OCI-LY7 (cell line): ENCODE measurements around the gene ANO8. TPM values are rescaled to one million over a fixed set of nuclear protein-coding genes. Genes with fewer than 3 reads are reported as not detected.

Source experiments
- BruUV-seq: library from RNA; stranded (reverse); fragments of 400-500 nt; replicated peaks from 2 replicates; lab custom pipeline; 2021; lab: Mats Ljungman, UMichigan
- CTCF ChIA-PET: fragments of 300-600 bp; sonication (Branson Sonifier 250); formaldehyde crosslinking; loops from one replicate; lab custom pipeline; 2022; ENCODE audit warnings: antibody characterized with exemption; ENCODE audit not compliant: unreplicated experiment; lab: Charles Lee
- POLR2A ChIA-PET: fragments of 300-600 bp; sonication (Branson Sonifier 250); formaldehyde crosslinking; loops from one replicate; lab custom pipeline; 2022; ENCODE audit warnings: antibody characterized with exemption; lab: Charles Lee
- DNase-seq: peaks from one replicate; pipeline ENCODE4 v3.0.0-alpha.2; 2015; ENCODE audit warnings: low spot score
- H2AFZ ChIP-seq: fragments of 200-600 bp; sonication (generic), shearing (Covaris generic); 2 replicates; pipeline ENCODE4 v1.6.1; 2014; ENCODE audit warnings: mild to moderate bottlenecking, antibody characterized with exemption, low read length, moderate library complexity
- H3K27ac ChIP-seq: fragments of 200-600 bp; sonication (generic); 2 replicates; pipeline ENCODE4 v1.5.1; 2014; ENCODE audit warnings: mixed run types, low read depth, mild to moderate bottlenecking, moderate library complexity, low read length, inconsistent platforms; ENCODE audit not compliant: poor library complexity, severe bottlenecking
- H3K36me3 ChIP-seq: fragments of 200-600 bp; sonication (generic); 2 replicates; pipeline ENCODE4 v1.6.1; 2014; ENCODE audit warnings: mild to moderate bottlenecking, antibody characterized with exemption, low read length, moderate library complexity, mixed read lengths; ENCODE audit not compliant: insufficient read depth
- H3K4me1 ChIP-seq: fragments of 200-600 bp; sonication (generic); 2 replicates; pipeline ENCODE4 v1.5.1; 2014; ENCODE audit warnings: mild to moderate bottlenecking, low read length; ENCODE audit not compliant: insufficient read depth, poor library complexity, severe bottlenecking
- H3K4me2 ChIP-seq: fragments of 200-600 bp; sonication (generic); 2 replicates; pipeline ENCODE4 v1.6.1; 2014; ENCODE audit warnings: mild to moderate bottlenecking, low read length
- H3K4me3 ChIP-seq: fragments of 200-600 bp; sonication (generic); 2 replicates; pipeline ENCODE4 v1.5.1; 2014; ENCODE audit warnings: mild to moderate bottlenecking, low read depth, low read length; ENCODE audit not compliant: poor library complexity, severe bottlenecking
- H3K79me2 ChIP-seq: fragments of 200-600 bp; sonication (generic); 2 replicates; pipeline ENCODE4 v1.6.1; 2016; ENCODE audit warnings: low read depth, mild to moderate bottlenecking, low read length, moderate library complexity, mixed read lengths; ENCODE audit not compliant: insufficient read depth
- H3K9me2 ChIP-seq: fragments of 200-600 bp; sonication (generic); 2 replicates; pipeline ENCODE4 v1.6.1; 2016; ENCODE audit warnings: mild to moderate bottlenecking, low read length, mixed read lengths; ENCODE audit not compliant: insufficient read depth
- H3K9me3 ChIP-seq: fragments of 200-600 bp; sonication (generic); 2 replicates; pipeline ENCODE4 v1.6.1; 2014; ENCODE audit warnings: mild to moderate bottlenecking, mixed run types, low read length, mixed read lengths
- H4K20me1 ChIP-seq: fragments of 200-600 bp; sonication (generic); 2 replicates; pipeline ENCODE4 v1.6.1; 2014; ENCODE audit warnings: mild to moderate bottlenecking, antibody characterized with exemption, low read length, moderate library complexity, mixed read lengths; ENCODE audit not compliant: insufficient read depth
- CTCF ChIP-seq: fragments of 200-600 bp; sonication (generic); conservative IDR thresholded peaks from 2 replicates; pipeline ENCODE4 v1.5.1; 2014; ENCODE audit warnings: mild to moderate bottlenecking, antibody characterized with exemption, low read length, moderate library complexity, mixed read lengths
- EZH2phosphoT487 ChIP-seq: fragments of 200-600 bp; sonication (generic); IDR thresholded peaks from 2 replicates; pipeline ENCODE4 v1.6.1; 2018; ENCODE audit warnings: low read depth, borderline replicate concordance, mild to moderate bottlenecking, mixed run types, antibody characterized with exemption, low read length, moderate library complexity, mixed read lengths
- intact Hi-C: fragments of 100-400 bp; cut with micrococcal nuclease; formaldehyde crosslinking; loops from one replicate; pipeline ENCODE4 v1.10.0; 2022; ENCODE audit not compliant: unreplicated experiment
- total RNA-seq, 2 experiments: library from RNA; depleted of rRNA in 1 of 2; stranded (reverse); fragments of >200 nt in 1 of 2; shearing (Covaris generic) in 1 of 2; gene quantifications; 2 replicates each; pipeline ENCODE4 v1.2.3, GENCODE V29; 2014 to 2022

ANO8 gene
- total RNA-seq, 2 experiments from 2014 or later, result 4.3 to 13.5 TPM

GRCh38 chr19:17324357-17325114, 10.1 kb downstream of the ANO8 start:
- no peaks in the 10 kb centered on the region for H4K20me1 ChIP-seq
- CTCF ChIA-PET, result interaction anchor here (1.1 kb wide), 1 partner anchor 8 kb away, joined by 3 read pairs; no protein-coding TSS in a partner anchor
- H3K27ac ChIP-seq, result no peak overlapping the region
- H3K4me3 ChIP-seq, result no peak overlapping the region
- no peak overlapping the region for H3K4me2 ChIP-seq
- H3K36me3 ChIP-seq, result peaks cover 32% of the 10 kb centered on the region
- no peak for DNase-seq
- no peaks in the 10 kb centered on the region for H3K9me2 ChIP-seq
- H3K79me2 ChIP-seq, result no peaks in the 10 kb centered on the region
- peaks cover 14% of the 10 kb centered on the region for H3K4me1 ChIP-seq
- no peak overlapping the region for H2AFZ ChIP-seq
- intact Hi-C loops, result no loop called here
- POLR2A ChIA-PET, result interaction anchor here (0.6 to 0.7 kb wide), 2 partner anchors 16 to 67 kb away, joined by 3 read pairs; no protein-coding TSS in a partner anchor
- TF ChIP-seq EZH2phosphoT487 (no peak), CTCF (no peak)
- H3K9me3 ChIP-seq, result no peaks in the 10 kb centered on the region
- BruUV-seq, result no TSS peak

- Histone ChIP-seq H4K20me1 (no peaks in the 10 kb centered on the region), H3K79me2 (no peaks in the 10 kb centered on the region), H3K27ac (no peak overlapping the region), H3K4me3 (no peak overlapping the region), H2AFZ (no peak overlapping the region), H3K9me2 (no peaks in the 10 kb centered on the region), H3K9me3 (no peaks in the 10 kb centered on the region), H3K4me1 (peaks cover 14% of the 10 kb centered on the region), H3K4me2 (no peak overlapping the region), H3K36me3 (peaks cover 35% of the 10 kb centered on the region)
- no peak for DNase-seq
- intact Hi-C loops, result no loop called here
- ChIA-PET CTCF (interaction anchor here (1.1 kb wide), 1 partner anchor 9 kb away, joined by 3 read pairs; no protein-coding TSS in a partner anchor), POLR2A (no interaction called here)
- TF ChIP-seq CTCF (no peak), EZH2phosphoT487 (no peak)
- no TSS peak for BruUV-seq
Observed at GRCh38 chr19:17323964-17324332, 10.7 kb downstream of the ANO8 start.
